Esophagus muscularis mucosa (tissue), 2 donors: Measurements from ENCODE around the gene DDX41.

Experiments used
- POLR2A ChIP-seq: fragments of 450-650 bp; IDR thresholded peaks from one replicate; pipeline ENCODE4 v1.6.1; 2017; ENCODE audit warnings: antibody characterized with exemption, moderate library complexity, mild to moderate bottlenecking, low read depth
- POLR2AphosphoS5 ChIP-seq, 2 donors: sonication (generic); formaldehyde crosslinking; IDR thresholded peaks; one replicate each; pipeline ENCODE4 v1.6.1; 2017; ENCODE audit warnings: antibody characterized with exemption in 2 of 2

GRCh38 chr5:177498013-177498787 is 18.6 kb downstream of the DDX41 start:
- TF ChIP-seq POLR2A (no peak), POLR2AphosphoS5 (IDR thresholded peaks at IDR 0.05) (no peak)
